Ovary (tissue), 3 donors: ENCODE data around the gene MFSD6L.

Source experiments
- CTCF ChIP-seq, 3 donors: fragments of 450-650 bp in 2 of 3; fragments of 200-600 bp in 1 of 3; IDR thresholded peaks; one replicate each; pipeline versions ENCODE4 v1.5.1 to v1.8.0; 2016 to 2022; ENCODE audit warnings: antibody characterized with exemption in 3 of 3, mild to moderate bottlenecking in 1 of 3
- EP300 ChIP-seq: sonication (generic); formaldehyde crosslinking; IDR thresholded peaks from one replicate; pipeline ENCODE4 v1.6.1; 2017; ENCODE audit warnings: antibody characterized with exemption
- donor health status: DM: no; HTN: no; CAD: no.

- TF ChIP-seq CTCF (IDR thresholded peaks at IDR 0.05) (no peak), EP300 (no peak)
These were observed 45.8 kb downstream of the MFSD6L start for GRCh38 chr17:8753136-8753975.
